ENCODE data around the gene ABCG4. TPM values are rescaled to one million over a fixed set of nuclear protein-coding genes. Genes with fewer than 3 reads are reported as not detected.
A peak's percentile ranks its signal among the peaks of the same experiment; 100 is the strongest.
"Not testable (repeated sequence)": the region's sequence is repeated elsewhere in the genome, so short reads cannot be mapped to it uniquely, and the experiment has no call there.

Gene ABCG4
- total RNA-seq, 2 experiments from 2014 or later = 0.08 TPM; not detected in 1

DNA sequence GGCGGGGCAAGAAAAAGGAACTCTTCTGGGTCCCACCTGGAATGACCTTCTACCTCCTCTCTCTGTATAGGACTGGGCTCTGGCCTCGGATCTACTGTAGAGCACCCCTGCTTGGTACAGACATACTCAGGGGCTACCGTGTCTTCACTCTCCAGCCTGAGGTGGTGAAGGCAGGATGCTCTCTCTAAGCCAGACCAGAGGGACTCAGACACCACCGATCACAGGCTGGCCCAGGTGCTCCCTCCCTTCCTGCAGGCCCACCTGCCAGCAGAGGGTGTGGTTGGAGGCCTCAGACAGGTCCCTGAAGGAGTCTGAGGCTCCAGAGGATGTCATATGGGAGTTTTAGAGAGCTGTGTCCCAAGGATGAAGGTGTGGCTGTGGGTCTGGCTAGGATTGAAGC, 40.5 kb downstream of the ABCG4 start:
- no peak overlapping the region for H3K27ac Mint-ChIP-seq
- no peak for TF ChIP-seq CTCF (IDR thresholded peaks at IDR 0.05)
- no peak overlapping the region for H3K4me3 Mint-ChIP-seq
- H3K36me3 ChIP-seq (ENCODE audit: insufficient read depth, low read length) = no peaks in the 10 kb centered on the region
- no peaks in the 10 kb centered on the region for H3K4me1 ChIP-seq (ENCODE audit: insufficient read depth, low read length)
- POLR2A ChIA-PET = no interaction called here
- no peak overlapping the region for H3K27ac ChIP-seq (ENCODE audit: low read depth in 1 of 2, low read length in 2 of 2)
- H3K9me3 ChIP-seq (ENCODE audit: control insufficient read depth in 1 of 2, insufficient read depth in 1 of 2, low read length in 2 of 2) = no peaks in the 10 kb centered on the region
- no peak overlapping the region for H3K4me3 ChIP-seq (ENCODE audit: low read length)
- H3K27me3 Mint-ChIP-seq = no peaks in the 10 kb centered on the region
- intact Hi-C loops (cut with DNase I, micrococcal nuclease) = no loop called here
- H3K27me3 ChIP-seq (ENCODE audit: control insufficient read depth in 1 of 2, insufficient read depth in 2 of 2, low read length in 2 of 2) = no peaks in the 10 kb centered on the region
- ATAC-seq (ENCODE audit: poor library complexity) (no peak), DNase-seq (no peak)
- CTCF ChIA-PET = no interaction called here
- no peaks in the 10 kb centered on the region for H3K9me3 Mint-ChIP-seq
- no peaks in the 10 kb centered on the region for H3K4me1 Mint-ChIP-seq (ENCODE audit: low read depth)
- no peaks in the 10 kb centered on the region for H3K36me3 Mint-ChIP-seq (ENCODE audit: low read depth)

- ChIA-PET POLR2A (no interaction called here), CTCF (no interaction called here)
- H3K4me1 Mint-ChIP-seq (ENCODE audit: low read depth) = no peaks in the 10 kb centered on the region
- DNase-seq = no peak
- H3K27ac Mint-ChIP-seq = no peak overlapping the region
- Histone ChIP-seq H3K27ac (ENCODE audit: low read depth in 1 of 2, low read length in 2 of 2) (no peak overlapping the region), H3K36me3 (ENCODE audit: insufficient read depth, low read length) (no peaks in the 10 kb centered on the region), H3K4me1 (ENCODE audit: insufficient read depth, low read length) (no peaks in the 10 kb centered on the region), H3K27me3 (ENCODE audit: control insufficient read depth in 1 of 2, insufficient read depth in 2 of 2, low read length in 2 of 2) (no peaks in the 10 kb centered on the region), H3K9me3 (ENCODE audit: control insufficient read depth in 1 of 2, insufficient read depth in 1 of 2, low read length in 2 of 2) (no peaks in the 10 kb centered on the region), H3K4me3 (ENCODE audit: low read length) (no peak overlapping the region)
- no peak for ATAC-seq (ENCODE audit: poor library complexity)
- H3K4me3 Mint-ChIP-seq = no peak overlapping the region
- no peaks in the 10 kb centered on the region for H3K9me3 Mint-ChIP-seq
- TF ChIP-seq CTCF (IDR thresholded peaks at IDR 0.05) = no peak
- no peaks in the 10 kb centered on the region for H3K36me3 Mint-ChIP-seq (ENCODE audit: low read depth)
- intact Hi-C loops (cut with DNase I, micrococcal nuclease) = loop anchor here in 1 of 2 experiments (10.0 kb wide), 1 partner anchor 86 kb away; the partner anchor contains the start of genes C2CD2L and DPAGT1
- H3K27me3 Mint-ChIP-seq = no peaks in the 10 kb centered on the region
Observed at GRCh38 chr11:119190531-119190930, 41.7 kb downstream of the ABCG4 start.

- CTCF ChIA-PET; POLR2A ChIA-PET; DNase-seq; H3K9me3 ChIP-seq (ENCODE audit: control insufficient read depth in 1 of 2, insufficient read depth in 1 of 2, low read length in 2 of 2); H3K27ac Mint-ChIP-seq; H3K27me3 ChIP-seq (ENCODE audit: control insufficient read depth in 1 of 2, insufficient read depth in 2 of 2, low read length in 2 of 2); H3K4me1 ChIP-seq (ENCODE audit: insufficient read depth, low read length); H3K36me3 ChIP-seq (ENCODE audit: insufficient read depth, low read length); ATAC-seq (ENCODE audit: poor library complexity); H3K4me3 ChIP-seq (ENCODE audit: low read length); H3K27ac ChIP-seq (ENCODE audit: low read depth in 1 of 2, low read length in 2 of 2); H3K9me3 Mint-ChIP-seq; H3K36me3 Mint-ChIP-seq (ENCODE audit: low read depth); H3K4me1 Mint-ChIP-seq (ENCODE audit: low read depth); H3K27me3 Mint-ChIP-seq; H3K4me3 Mint-ChIP-seq: not testable (repeated sequence)
- intact Hi-C loops (cut with DNase I, micrococcal nuclease) = loop anchor here in 1 of 2 experiments (10.0 kb wide), 1 partner anchor 86 kb away; the partner anchor contains the start of genes C2CD2L and DPAGT1
Observed at GRCh38 chr11:119191265-119191664, 42.4 kb downstream of the ABCG4 start.

- POLR2A ChIA-PET = no interaction called here
Observed at GRCh38 chr11:119192111-119192510, 43.3 kb downstream of the ABCG4 start.

More at GRCh38 chr11:119192111-119192510, 43.3 kb downstream of the ABCG4 start:
- TF ChIP-seq CTCF (IDR thresholded peaks at IDR 0.05) = no peak
- H3K36me3 ChIP-seq (ENCODE audit: insufficient read depth, low read length) = no peaks in the 10 kb centered on the region
- H3K9me3 ChIP-seq (ENCODE audit: control insufficient read depth in 1 of 2, insufficient read depth in 1 of 2, low read length in 2 of 2) = no peaks in the 10 kb centered on the region
- no peaks in the 10 kb centered on the region for H3K27me3 Mint-ChIP-seq
- no peak overlapping the region for H3K27ac ChIP-seq (ENCODE audit: low read depth in 1 of 2, low read length in 2 of 2)
- H3K4me3 ChIP-seq (ENCODE audit: low read length) = no peak overlapping the region
- no peak overlapping the region for H3K27ac Mint-ChIP-seq
- H3K4me1 Mint-ChIP-seq (ENCODE audit: low read depth) = peaks cover 5% of the 10 kb centered on the region
- CTCF ChIA-PET = no interaction called here
- H3K9me3 Mint-ChIP-seq = no peaks in the 10 kb centered on the region
- no peak overlapping the region for H3K4me3 Mint-ChIP-seq
- DNase-seq (peak in 2 of 14 experiments; percentile 22 to 40), ATAC-seq (ENCODE audit: poor library complexity) (no peak)
- no peaks in the 10 kb centered on the region for H3K4me1 ChIP-seq (ENCODE audit: insufficient read depth, low read length)
- no peaks in the 10 kb centered on the region for H3K27me3 ChIP-seq (ENCODE audit: control insufficient read depth in 1 of 2, insufficient read depth in 2 of 2, low read length in 2 of 2)
- intact Hi-C loops (cut with DNase I, micrococcal nuclease) = loop anchor here in 1 of 2 experiments (10.0 kb wide), 1 partner anchor 87 kb away; the partner anchor contains the start of genes C2CD2L and DPAGT1
- H3K36me3 Mint-ChIP-seq (ENCODE audit: low read depth) = no peaks in the 10 kb centered on the region

All from CD4-positive, alpha-beta T cell (primary cell).